Choroid plexus epithelial cell (primary cell): ENCODE measurements around the gene ATXN2.
A peak's percentile ranks its signal among the peaks of the same experiment; 100 is the strongest.

Source experiments
- DNase-seq: peaks from one replicate; pipeline ENCODE4 v3.0.0-alpha.2; 2010; ENCODE audit warnings: low read depth
- H3K4me3 ChIP-seq: 2 replicates; pipeline ENCODE4 v1.5.1; 2011; ENCODE audit warnings: low read depth, mild to moderate bottlenecking, control low read depth, low read length, moderate library complexity
- CTCF ChIP-seq: conservative IDR thresholded peaks from 2 replicates; pipeline ENCODE4 v1.5.1; 2011; ENCODE audit warnings: low read depth, mild to moderate bottlenecking, control low read depth, inconsistent platforms, low read length, moderate library complexity

The ATXN2 gene

GRCh38 chr12:111598637-111599452, at the start of gene ATXN2:
Gene ATXN2, minus strand, starts transcription at chr12:111599315. Its CDS starts 281 bp downstream, at chr12:111599034.
- H3K4me3 ChIP-seq = peak within 1 kb of the TSS; percentile 92
- peak; percentile 74 for DNase-seq
- TF ChIP-seq CTCF = no peak

GRCh38 chr12:111645433-111645832, 46.3 kb upstream of the ATXN2 start:
- no peak for TF ChIP-seq CTCF
- peak; percentile 59 for DNase-seq

GRCh38 chr12:111643427-111643826, 44.3 kb upstream of the ATXN2 start:
- peak; percentile 63 for DNase-seq
- H3K4me3 ChIP-seq = no peak overlapping the region
- TF ChIP-seq CTCF = no peak

More at GRCh38 chr12:111645433-111645832, 46.3 kb upstream of the ATXN2 start:
- H3K4me3 ChIP-seq = no peak overlapping the region

GRCh38 chr12:111642681-111643426, 43.7 kb upstream of the ATXN2 start:
- H3K4me3 ChIP-seq = no peak overlapping the region
- TF ChIP-seq CTCF = peak; percentile 57
- no peak for DNase-seq

GRCh38 chr12:111640506-111640905, 41.4 kb upstream of the ATXN2 start:
- DNase-seq = no peak
- H3K4me3 ChIP-seq = no peak overlapping the region
- TF ChIP-seq CTCF = no peak

GRCh38 chr12:111638556-111638955, 39.4 kb upstream of the ATXN2 start:
- no peak overlapping the region for H3K4me3 ChIP-seq
- TF ChIP-seq CTCF = no peak
- DNase-seq = peak; percentile 29
